HepG2 (cell line): ENCODE results near the gene B3GNT9. TPM values are rescaled to one million over a fixed set of nuclear protein-coding genes. Genes with fewer than 3 reads are reported as not detected.

ENCODE experiments used
- CBX2 ChIP-seq, 2 experiments: fragments of 200-600 bp in 1 of 2; sonication (generic); formaldehyde crosslinking in 1 of 2; IDR thresholded peaks; 2 replicates each; pipeline versions ENCODE4 v1.7.0 to v1.8.1; 2018 to 2022; ENCODE audit warnings: low read depth in 2 of 2, low read length in 1 of 2, mild to moderate bottlenecking in 1 of 2, missing genetic modification reagents in 1 of 2
- ETV6 ChIP-seq: sonication (generic); formaldehyde crosslinking; conservative IDR thresholded peaks from 2 replicates; pipeline ENCODE4 v1.4.0; 2020; ENCODE audit warnings: missing genetic modification reagents
- HOXA9 ChIP-seq: sonication (generic); formaldehyde crosslinking; IDR thresholded peaks from 2 replicates; pipeline ENCODE4 v1.8.1; 2022; ENCODE audit warnings: missing genetic modification reagents, mild to moderate bottlenecking, moderate library complexity, borderline replicate concordance
- MED1 ChIP-seq: sonication (generic); formaldehyde crosslinking; IDR thresholded peaks from 2 replicates; pipeline ENCODE4 v1.4.0; 2020; ENCODE audit warnings: missing genetic modification reagents
- MXD4 ChIP-seq: IDR thresholded peaks from 2 replicates; pipeline ENCODE4 v1.6.1; 2016; ENCODE audit warnings: mild to moderate bottlenecking, missing biosample characterization, missing genetic modification reagents
- PAWR ChIP-seq: sonication (generic); formaldehyde crosslinking; IDR thresholded peaks from 2 replicates; pipeline ENCODE4 v1.4.0; 2020; ENCODE audit warnings: missing genetic modification reagents, mild to moderate bottlenecking, borderline replicate concordance
- RARA ChIP-seq: IDR thresholded peaks from 2 replicates; pipeline ENCODE4 v1.6.1; 2016; ENCODE audit warnings: missing genetic modification reagents, missing compliant biosample characterization
- RFX5 ChIP-seq: IDR thresholded peaks from 2 replicates; pipeline ENCODE4 v1.6.1; 2011; ENCODE audit warnings: low read depth, low read length, improper control_type of control experiment
- ZBTB44 ChIP-seq: sonication (generic); formaldehyde crosslinking; IDR thresholded peaks from 2 replicates; pipeline ENCODE4 v1.4.0; 2020; ENCODE audit warnings: missing genetic modification reagents
- ZKSCAN8 ChIP-seq: IDR thresholded peaks from 2 replicates; pipeline ENCODE4 v1.6.1; 2016; ENCODE audit warnings: borderline replicate concordance, missing genetic modification reagents, missing compliant biosample characterization
- ZNF20 ChIP-seq: sonication (generic); formaldehyde crosslinking; IDR thresholded peaks from 2 replicates; pipeline ENCODE4 v1.4.0; 2020; ENCODE audit warnings: mild to moderate bottlenecking, moderate library complexity, missing genetic modification reagents
- ZNF431 ChIP-seq: sonication (generic); formaldehyde crosslinking; IDR thresholded peaks from 2 replicates; pipeline ENCODE4 v1.9.0; 2022; ENCODE audit warnings: missing genetic modification reagents, low read depth, mild to moderate bottlenecking, borderline replicate concordance
- ZNF432 ChIP-seq: sonication (generic); formaldehyde crosslinking; IDR thresholded peaks from 2 replicates; pipeline ENCODE4 v1.5.0; 2020; ENCODE audit warnings: missing genetic modification reagents, mild to moderate bottlenecking, borderline replicate concordance
- ZNF7 ChIP-seq: IDR thresholded peaks from 2 replicates; pipeline ENCODE4 v1.6.1; 2016; ENCODE audit warnings: missing biosample characterization, missing genetic modification reagents
- ZNF850 ChIP-seq: sonication (generic); formaldehyde crosslinking; conservative IDR thresholded peaks from 2 replicates; pipeline ENCODE4 v1.9.0; 2021; ENCODE audit warnings: mild to moderate bottlenecking, missing genetic modification reagents
- polyA plus RNA-seq, 8 experiments: library from polyadenylated mRNA; depleted of rRNA in 3 of 8; stranded (reverse) in 7 of 8; unstranded in 1 of 8; fragments of >200 nt; fragmentation: Illumina TruSeq in 4 of 8; extraction: Trizol in 4 of 8; gene quantifications; 2 replicates each; pipeline versions ENCODE4 v1.2.1 to v1.2.3, GENCODE V29; 2011 to 2016; ENCODE audit warnings: low read depth in 4 of 8, missing spikeins in 1 of 8, mixed read lengths in 1 of 8; ENCODE audit not compliant: insufficient read depth in 1 of 8
- total RNA-seq, 5 experiments: library from RNA; depleted of rRNA; stranded (reverse); fragments of >200 nt; fragmentation: Illumina TruSeq; extraction: Trizol; gene quantifications; 2 replicates each; pipeline ENCODE4 v1.2.3, GENCODE V29; 2016; ENCODE audit warnings: low read depth in 1 of 5
- TF ChIP-seq, protein P1 (sequence below): sonication (generic); formaldehyde crosslinking; IDR thresholded peaks from 2 replicates; pipeline ENCODE4 v1.8.0; 2022; ENCODE audit warnings: mild to moderate bottlenecking, missing genetic modification reagents, borderline replicate concordance
- TF ChIP-seq, protein P2 (sequence below): sonication (generic); formaldehyde crosslinking; IDR thresholded peaks from 2 replicates; pipeline ENCODE4 v1.4.0; 2020; ENCODE audit warnings: missing genetic modification reagents, borderline replicate concordance
- TF ChIP-seq, protein P3 (sequence below): sonication (generic); formaldehyde crosslinking; IDR thresholded peaks from 2 replicates; pipeline ENCODE4 v1.4.0; 2020; ENCODE audit warnings: mild to moderate bottlenecking, missing genetic modification reagents

Gene B3GNT9
- total and polyA plus RNA-seq, 2 of the 13 experiments (the other 11 are each of a cell fraction or from before 2014, with no cell fraction given), result 1.5 to 3.1 TPM

DNA sequence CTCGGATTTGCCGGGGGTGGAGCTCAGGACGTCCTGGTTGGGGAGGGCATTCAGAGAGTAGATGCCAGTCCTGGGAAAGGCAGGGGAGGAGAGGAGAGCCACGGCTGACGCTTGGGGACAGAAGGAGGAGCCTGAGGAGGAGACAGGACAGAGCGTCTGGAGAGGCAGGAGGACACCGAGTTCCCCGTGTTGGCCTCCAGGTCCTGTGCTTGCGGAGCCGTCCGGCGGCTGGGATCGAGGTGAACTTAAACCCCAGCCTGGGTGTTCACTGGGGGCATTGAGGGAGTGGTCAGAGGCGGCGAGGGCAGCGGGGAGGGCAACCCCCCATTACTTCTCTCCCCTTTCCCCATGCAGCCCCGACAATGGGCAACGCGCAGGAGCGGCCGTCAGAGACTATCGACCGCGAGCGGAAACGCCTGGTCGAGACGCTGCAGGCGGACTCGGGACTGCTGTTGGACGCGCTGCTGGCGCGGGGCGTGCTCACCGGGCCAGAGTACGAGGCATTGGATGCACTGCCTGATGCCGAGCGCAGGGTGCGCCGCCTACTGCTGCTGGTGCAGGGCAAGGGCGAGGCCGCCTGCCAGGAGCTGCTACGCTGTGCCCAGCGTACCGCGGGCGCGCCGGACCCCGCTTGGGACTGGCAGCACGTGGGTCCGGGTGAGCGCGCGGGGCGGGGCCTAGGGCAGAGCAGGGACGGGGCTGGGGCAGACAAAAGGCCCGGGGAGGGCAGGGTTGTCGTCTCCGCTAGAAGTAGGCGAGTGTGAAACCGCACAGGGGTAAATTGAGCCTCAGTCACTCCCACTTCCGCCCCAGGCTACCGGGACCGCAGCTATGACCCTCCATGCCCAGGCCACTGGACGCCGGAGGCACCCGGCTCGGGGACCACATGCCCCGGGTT lies 23.3 kb upstream of the B3GNT9 start (continued):
- TF ChIP-seq, protein P1, sequence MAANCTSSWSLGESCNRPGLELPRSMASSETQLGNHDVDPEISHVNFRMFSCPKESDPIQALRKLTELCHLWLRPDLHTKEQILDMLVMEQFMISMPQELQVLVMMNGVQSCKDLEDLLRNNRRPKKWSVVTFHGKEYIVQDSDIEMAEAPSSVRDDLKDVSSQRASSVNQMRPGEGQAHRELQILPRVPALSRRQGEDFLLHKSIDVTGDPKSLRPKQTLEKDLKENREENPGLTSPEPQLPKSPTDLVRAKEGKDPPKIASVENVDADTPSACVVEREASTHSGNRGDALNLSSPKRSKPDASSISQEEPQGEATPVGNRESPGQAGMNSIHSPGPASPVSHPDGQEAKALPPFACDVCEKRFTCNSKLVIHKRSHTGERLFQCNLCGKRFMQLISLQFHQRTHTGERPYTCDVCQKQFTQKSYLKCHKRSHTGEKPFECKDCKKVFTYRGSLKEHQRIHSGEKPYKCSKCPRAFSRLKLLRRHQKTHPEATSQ (CRISPR knock-in tag), result peak; percentile 90
- no peak for TF ChIP-seq PAWR
- TF ChIP-seq ETV6 (CRISPR knock-in tag), result no peak; the same call in 1 of the 2 replicates
- TF ChIP-seq ZNF432 (CRISPR knock-in tag), result peak; percentile 89; the same call in 1 of the 2 replicates
- TF ChIP-seq MXD4 (CRISPR knock-in tag), result peak; percentile 88
- peak; percentile 86 for TF ChIP-seq ZNF431 (CRISPR knock-in tag)
- peak; percentile 67; the same call in 1 of the 2 replicates for TF ChIP-seq ZKSCAN8 (CRISPR knock-in tag)
- no peak for TF ChIP-seq ZNF850 (CRISPR knock-in tag)
- TF ChIP-seq RARA (CRISPR knock-in tag), result peak; percentile 81
- TF ChIP-seq ZNF20, result no peak
- TF ChIP-seq, protein P2, sequence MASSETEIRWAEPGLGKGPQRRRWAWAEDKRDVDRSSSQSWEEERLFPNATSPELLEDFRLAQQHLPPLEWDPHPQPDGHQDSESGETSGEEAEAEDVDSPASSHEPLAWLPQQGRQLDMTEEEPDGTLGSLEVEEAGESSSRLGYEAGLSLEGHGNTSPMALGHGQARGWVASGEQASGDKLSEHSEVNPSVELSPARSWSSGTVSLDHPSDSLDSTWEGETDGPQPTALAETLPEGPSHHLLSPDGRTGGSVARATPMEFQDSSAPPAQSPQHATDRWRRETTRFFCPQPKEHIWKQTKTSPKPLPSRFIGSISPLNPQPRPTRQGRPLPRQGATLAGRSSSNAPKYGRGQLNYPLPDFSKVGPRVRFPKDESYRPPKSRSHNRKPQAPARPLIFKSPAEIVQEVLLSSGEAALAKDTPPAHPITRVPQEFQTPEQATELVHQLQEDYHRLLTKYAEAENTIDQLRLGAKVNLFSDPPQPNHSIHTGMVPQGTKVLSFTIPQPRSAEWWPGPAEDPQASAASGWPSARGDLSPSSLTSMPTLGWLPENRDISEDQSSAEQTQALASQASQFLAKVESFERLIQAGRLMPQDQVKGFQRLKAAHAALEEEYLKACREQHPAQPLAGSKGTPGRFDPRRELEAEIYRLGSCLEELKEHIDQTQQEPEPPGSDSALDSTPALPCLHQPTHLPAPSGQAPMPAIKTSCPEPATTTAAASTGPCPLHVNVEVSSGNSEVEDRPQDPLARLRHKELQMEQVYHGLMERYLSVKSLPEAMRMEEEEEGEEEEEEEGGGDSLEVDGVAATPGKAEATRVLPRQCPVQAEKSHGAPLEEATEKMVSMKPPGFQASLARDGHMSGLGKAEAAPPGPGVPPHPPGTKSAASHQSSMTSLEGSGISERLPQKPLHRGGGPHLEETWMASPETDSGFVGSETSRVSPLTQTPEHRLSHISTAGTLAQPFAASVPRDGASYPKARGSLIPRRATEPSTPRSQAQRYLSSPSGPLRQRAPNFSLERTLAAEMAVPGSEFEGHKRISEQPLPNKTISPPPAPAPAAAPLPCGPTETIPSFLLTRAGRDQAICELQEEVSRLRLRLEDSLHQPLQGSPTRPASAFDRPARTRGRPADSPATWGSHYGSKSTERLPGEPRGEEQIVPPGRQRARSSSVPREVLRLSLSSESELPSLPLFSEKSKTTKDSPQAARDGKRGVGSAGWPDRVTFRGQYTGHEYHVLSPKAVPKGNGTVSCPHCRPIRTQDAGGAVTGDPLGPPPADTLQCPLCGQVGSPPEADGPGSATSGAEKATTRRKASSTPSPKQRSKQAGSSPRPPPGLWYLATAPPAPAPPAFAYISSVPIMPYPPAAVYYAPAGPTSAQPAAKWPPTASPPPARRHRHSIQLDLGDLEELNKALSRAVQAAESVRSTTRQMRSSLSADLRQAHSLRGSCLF (CRISPR knock-in tag), result no peak
- TF ChIP-seq ZBTB44 (CRISPR knock-in tag), result no peak
- TF ChIP-seq MED1 (CRISPR knock-in tag), result peak; percentile 87
- TF ChIP-seq ZNF7 (CRISPR knock-in tag), result no peak
- TF ChIP-seq, protein P3, sequence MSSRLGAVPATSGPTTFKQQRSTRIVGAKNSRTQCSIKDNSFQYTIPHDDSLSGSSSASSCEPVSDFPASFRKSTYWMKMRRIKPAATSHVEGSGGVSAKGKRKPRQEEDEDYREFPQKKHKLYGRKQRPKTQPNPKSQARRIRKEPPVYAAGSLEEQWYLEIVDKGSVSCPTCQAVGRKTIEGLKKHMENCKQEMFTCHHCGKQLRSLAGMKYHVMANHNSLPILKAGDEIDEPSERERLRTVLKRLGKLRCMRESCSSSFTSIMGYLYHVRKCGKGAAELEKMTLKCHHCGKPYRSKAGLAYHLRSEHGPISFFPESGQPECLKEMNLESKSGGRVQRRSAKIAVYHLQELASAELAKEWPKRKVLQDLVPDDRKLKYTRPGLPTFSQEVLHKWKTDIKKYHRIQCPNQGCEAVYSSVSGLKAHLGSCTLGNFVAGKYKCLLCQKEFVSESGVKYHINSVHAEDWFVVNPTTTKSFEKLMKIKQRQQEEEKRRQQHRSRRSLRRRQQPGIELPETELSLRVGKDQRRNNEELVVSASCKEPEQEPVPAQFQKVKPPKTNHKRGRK, result peak; percentile 91; the same call in 1 of the 2 replicates
- TF ChIP-seq RFX5, result no peak
- TF ChIP-seq CBX2 (IDR thresholded peaks at IDR 0.05; ENCODE audit: low read depth, low read length), result no peak
- peak; percentile 97 for TF ChIP-seq CBX2 (CRISPR knock-in tag; IDR thresholded peaks at IDR 0.05; ENCODE audit: low read depth)
- TF ChIP-seq HOXA9 (CRISPR knock-in tag), result peak; percentile 84; the same call in 1 of the 2 replicates
